HepG2 (cell line): Measurements from ENCODE around the gene RNU7-1. TPM values are rescaled to one million over a fixed set of nuclear protein-coding genes. Genes with fewer than 3 reads are reported as not detected.

Source experiments
- ARID4A ChIP-seq: sonication (generic); formaldehyde crosslinking; IDR thresholded peaks from 2 replicates; pipeline ENCODE4 v1.5.0; 2020; ENCODE audit warnings: mild to moderate bottlenecking, missing genetic modification reagents, borderline replicate concordance
- CREM ChIP-seq, 2 experiments: sonication (generic) in 1 of 2; formaldehyde crosslinking in 1 of 2; IDR thresholded peaks; 2 replicates each; pipeline versions ENCODE4 v1.4.0 to v1.6.1; 2016 to 2020; ENCODE audit warnings: antibody characterized with exemption in 1 of 2, mild to moderate bottlenecking in 1 of 2, missing genetic modification reagents in 1 of 2
- ETV6 ChIP-seq: sonication (generic); formaldehyde crosslinking; conservative IDR thresholded peaks from 2 replicates; pipeline ENCODE4 v1.4.0; 2020; ENCODE audit warnings: missing genetic modification reagents
- GABPB1 ChIP-seq: IDR thresholded peaks from 2 replicates; pipeline ENCODE4 v1.6.1; 2016; ENCODE audit warnings: mild to moderate bottlenecking, missing genetic modification reagents, moderate library complexity, missing compliant biosample characterization
- GZF1 ChIP-seq: sonication (generic); formaldehyde crosslinking; IDR thresholded peaks from 2 replicates; pipeline ENCODE4 v1.5.1; 2020; ENCODE audit warnings: mild to moderate bottlenecking, missing genetic modification reagents
- HNRNPUL1 ChIP-seq: fragments of 200-400 bp; formaldehyde crosslinking; IDR thresholded peaks from 2 replicates; pipeline ENCODE4 v1.6.1; 2017; ENCODE audit warnings: low read depth, mild to moderate bottlenecking, low read length, moderate library complexity
- IRF2 ChIP-seq: IDR thresholded peaks from 2 replicates; pipeline ENCODE4 v1.6.1; 2018; ENCODE audit warnings: missing genetic modification reagents, missing compliant biosample characterization
- KAT8 ChIP-seq: IDR thresholded peaks from 2 replicates; pipeline ENCODE4 v1.6.1; 2016; ENCODE audit warnings: missing genetic modification reagents, missing compliant biosample characterization
- KDM1A ChIP-seq: IDR thresholded peaks from 2 replicates; pipeline ENCODE4 v1.6.1; 2016; ENCODE audit warnings: missing compliant biosample characterization
- MLLT10 ChIP-seq: sonication (generic); formaldehyde crosslinking; IDR thresholded peaks from 2 replicates; pipeline ENCODE4 v1.4.0; 2020; ENCODE audit warnings: missing genetic modification reagents
- MXI1 ChIP-seq: IDR thresholded peaks from 3 replicates; pipeline ENCODE4 v1.6.1; 2012; ENCODE audit warnings: low read depth, low read length, inconsistent platforms, borderline replicate concordance
- NFATC3 ChIP-seq: sonication (generic); formaldehyde crosslinking; IDR thresholded peaks from 2 replicates; pipeline ENCODE4 v1.5.1; 2020; ENCODE audit warnings: mild to moderate bottlenecking, missing genetic modification reagents
- NFE2L2 ChIP-seq: fragments of 150-350 bp; IDR thresholded peaks from 2 replicates; pipeline ENCODE4 v1.6.1; 2014; ENCODE audit warnings: low read length
- PLRG1 ChIP-seq: fragments of 450-650 bp; conservative IDR thresholded peaks from 2 replicates; pipeline ENCODE4 v1.6.1; 2016
- POLR2AphosphoS2 ChIP-seq: IDR thresholded peaks from 2 replicates; pipeline ENCODE4 v1.6.1; 2011; ENCODE audit warnings: low read depth, low read length, improper control_type of control experiment
- RARG ChIP-seq: sonication (generic); formaldehyde crosslinking; IDR thresholded peaks from 2 replicates; pipeline ENCODE4 v1.4.0; 2020; ENCODE audit warnings: low read depth, mild to moderate bottlenecking, missing genetic modification reagents
- REL ChIP-seq: sonication (generic); formaldehyde crosslinking; conservative IDR thresholded peaks from 2 replicates; pipeline ENCODE4 v1.8.0; 2022; ENCODE audit warnings: mild to moderate bottlenecking, missing genetic modification reagents, moderate library complexity
- REPIN1 ChIP-seq: sonication (generic); formaldehyde crosslinking; IDR thresholded peaks from 2 replicates; pipeline ENCODE4 v1.8.0; 2022; ENCODE audit warnings: missing genetic modification reagents, low read depth, mild to moderate bottlenecking, borderline replicate concordance
- THRA ChIP-seq: sonication (generic); formaldehyde crosslinking; IDR thresholded peaks from 2 replicates; pipeline ENCODE4 v1.4.0; 2020; ENCODE audit warnings: missing genetic modification reagents, borderline replicate concordance
- TOPORS ChIP-seq: sonication (generic); formaldehyde crosslinking; IDR thresholded peaks from 2 replicates; pipeline ENCODE4 v1.8.0; 2023; ENCODE audit warnings: mild to moderate bottlenecking, missing genetic modification reagents
- ZGPAT ChIP-seq: IDR thresholded peaks from 2 replicates; pipeline ENCODE4 v1.6.1; 2016; ENCODE audit warnings: mild to moderate bottlenecking
- ZNF256 ChIP-seq: sonication (generic); formaldehyde crosslinking; conservative IDR thresholded peaks from 2 replicates; pipeline ENCODE4 v1.4.0; 2020; ENCODE audit warnings: missing genetic modification reagents
- ZNF292 ChIP-seq: sonication (generic); formaldehyde crosslinking; IDR thresholded peaks from 2 replicates; pipeline ENCODE4 v1.8.1; 2022; ENCODE audit warnings: mild to moderate bottlenecking, low read depth, missing genetic modification reagents, borderline replicate concordance
- ZNF362 ChIP-seq: sonication (generic); formaldehyde crosslinking; IDR thresholded peaks from 2 replicates; pipeline ENCODE4 v1.4.0; 2020; ENCODE audit warnings: missing genetic modification reagents, mild to moderate bottlenecking, borderline replicate concordance
- polyA plus RNA-seq, 8 experiments: library from polyadenylated mRNA; depleted of rRNA in 3 of 8; stranded (reverse) in 7 of 8; unstranded in 1 of 8; fragments of >200 nt; fragmentation: Illumina TruSeq in 4 of 8; extraction: Trizol in 4 of 8; gene quantifications; 2 replicates each; pipeline versions ENCODE4 v1.2.1 to v1.2.3, GENCODE V29; 2011 to 2016; ENCODE audit warnings: low read depth in 4 of 8, missing spikeins in 1 of 8, mixed read lengths in 1 of 8; ENCODE audit not compliant: insufficient read depth in 1 of 8
- total RNA-seq, 5 experiments: library from RNA; depleted of rRNA; stranded (reverse); fragments of >200 nt; fragmentation: Illumina TruSeq; extraction: Trizol; gene quantifications; 2 replicates each; pipeline ENCODE4 v1.2.3, GENCODE V29; 2016; ENCODE audit warnings: low read depth in 1 of 5

Gene RNU7-1
- total and polyA plus RNA-seq, 2 of the 13 experiments (the other 11 are each of a cell fraction or from before 2014, with no cell fraction given): not detected

- TF ChIP-seq HNRNPUL1 (no peak), ZNF256 (CRISPR knock-in tag) (no peak), KDM1A (CRISPR knock-in tag) (no peak), ARID4A (CRISPR knock-in tag) (peak; percentile 46; the same call in 1 of the 2 replicates), TOPORS (CRISPR knock-in tag) (no peak), CREM (IDR thresholded peaks at IDR 0.05) (no peak; the same call in 1 of the 2 replicates), CREM (CRISPR knock-in tag; IDR thresholded peaks at IDR 0.05) (no peak), REPIN1 (CRISPR knock-in tag) (no peak), THRA (0 out of 2 replicates have a peak, but pooled peaks have one; percentile 9), MXI1 (peak; percentile 40; the same call in 1 of the 3 replicates), ETV6 (no peak), GABPB1 (CRISPR knock-in tag) (peak; percentile 72), POLR2AphosphoS2 (no peak), MLLT10 (CRISPR knock-in tag) (no peak), KAT8 (CRISPR knock-in tag) (peak; percentile 62; the same call in 1 of the 2 replicates), ZNF362 (no peak), NFATC3 (CRISPR knock-in tag) (no peak), NFE2L2 (peak; percentile 88), PLRG1 (no peak), RARG (CRISPR knock-in tag) (no peak), ZNF292 (no peak), ZGPAT (CRISPR knock-in tag) (0 out of 2 replicates have a peak, but pooled peaks have one; percentile 25), REL (CRISPR knock-in tag) (no peak), GZF1 (no peak), IRF2 (CRISPR knock-in tag) (no peak)
These were observed 18.2 kb downstream of the RNU7-1 start (continued) for GRCh38 chr12:6961695-6962284.
